H1 (cell line): ENCODE data around the gene YOD1. TPM values are rescaled to one million over a fixed set of nuclear protein-coding genes. Genes with fewer than 3 reads are reported as not detected.

ENCODE experiments used
- CTCF ChIA-PET: fragments of 300-600 bp; sonication (Branson Sonifier 250); formaldehyde crosslinking; loops from one replicate; lab custom pipeline; 2021; ENCODE audit not compliant: partially characterized antibody; lab: Charles Lee
- POLR2A ChIA-PET: fragments of 300-600 bp; sonication (Branson Sonifier 250); formaldehyde crosslinking; loops from one replicate; lab custom pipeline; 2021; ENCODE audit warnings: inconsistent platforms; ENCODE audit not compliant: partially characterized antibody; lab: Charles Lee
- DNase-seq, 2 experiments: peaks; one replicate each; pipeline versions ENCODE4 v3.0.0 to v3.0.0-alpha.2; 2010 to 2022; ENCODE audit warnings: low spot score in 2 of 2, low read depth in 1 of 2, mixed read lengths in 1 of 2
- FAIRE-seq: peaks from 2 replicates; lab custom pipeline; 2011; peaks lifted over from hg19 to GRCh38; lab: Jason Lieb, UNC
- H2AFZ ChIP-seq: 2 replicates; pipeline ENCODE4 v1.8.1; 2012; ENCODE audit warnings: low read length, inconsistent platforms
- H2AK5ac ChIP-seq: 2 replicates; pipeline ENCODE4 v1.6.1; 2013; ENCODE audit warnings: low read depth, low read length
- H2BK120ac ChIP-seq: replicated peaks from 2 replicates; pipeline ENCODE3; 2013; ENCODE audit warnings: low read depth, low read length, inconsistent platforms
- H2BK12ac ChIP-seq: 2 replicates; pipeline ENCODE4 v1.6.1; 2013; ENCODE audit warnings: low read depth, low read length
- H2BK15ac ChIP-seq: 2 replicates; pipeline ENCODE4 v1.6.1; 2013; ENCODE audit warnings: low read length
- H2BK20ac ChIP-seq: 2 replicates; pipeline ENCODE4 v1.6.1; 2013; ENCODE audit warnings: low read length
- H2BK5ac ChIP-seq: 2 replicates; pipeline ENCODE4 v1.6.1; 2013; ENCODE audit warnings: low read depth, low read length
- H3K14ac ChIP-seq: 2 replicates; pipeline ENCODE4 v1.6.1; 2013; ENCODE audit warnings: inconsistent platforms; ENCODE audit not compliant: insufficient read length
- H3K18ac ChIP-seq: 2 replicates; pipeline ENCODE4 v1.6.1; 2013; ENCODE audit warnings: low read length; ENCODE audit errors: extremely low read depth
- H3K23ac ChIP-seq: 2 replicates; pipeline ENCODE4 v1.6.1; 2013; ENCODE audit warnings: inconsistent platforms; ENCODE audit not compliant: insufficient read length
- H3K23me2 ChIP-seq: 2 replicates; pipeline ENCODE4 v1.6.1; 2013; ENCODE audit warnings: low read depth, low read length
- H3K27ac ChIP-seq: 2 replicates; pipeline ENCODE4 v1.6.1; 2011; ENCODE audit warnings: low read depth, low read length, inconsistent platforms
- H3K27me3 ChIP-seq, 4 experiments: replicated peaks in 1 of 4; 1 replicate in 1 of 4; 2 replicates in 3 of 4; pipeline versions ENCODE4 v1.6.1 to v1.8.1; 2011 to 2013; ENCODE audit warnings: low read length in 3 of 4, mild to moderate bottlenecking in 3 of 4, inconsistent platforms in 2 of 4, mixed read lengths in 2 of 4, moderate library complexity in 1 of 4; ENCODE audit not compliant: control insufficient read depth in 3 of 4, insufficient read depth in 3 of 4; ENCODE audit errors: extremely low read depth in 1 of 4
- H3K36me3 ChIP-seq, 4 experiments: 2 replicates each; pipeline versions ENCODE4 v1.6.1 to v1.8.1; 2011 to 2013; ENCODE audit warnings: mild to moderate bottlenecking in 4 of 4, low read length in 3 of 4, moderate library complexity in 2 of 4, control low read depth in 1 of 4, inconsistent platforms in 1 of 4; ENCODE audit not compliant: insufficient read depth in 4 of 4, control insufficient read depth in 2 of 4
- H3K4ac ChIP-seq: replicated peaks from 2 replicates; pipeline ENCODE3; 2013; ENCODE audit warnings: low read length, low read depth, mixed read lengths, inconsistent platforms; ENCODE audit not compliant: insufficient read length
- H3K4me1 ChIP-seq, 4 experiments: replicated peaks in 1 of 4; 1 replicate in 1 of 4; 2 replicates in 3 of 4; pipeline versions ENCODE4 v1.6.1 to v1.8.1; 2011 to 2013; ENCODE audit warnings: low read length in 3 of 4, inconsistent platforms in 2 of 4, mixed read lengths in 1 of 4; ENCODE audit not compliant: insufficient read depth in 4 of 4, control insufficient read depth in 3 of 4
- H3K4me2 ChIP-seq, 2 experiments: 2 replicates each; pipeline versions ENCODE4 v1.6.1 to v1.8.1; 2011 to 2013; ENCODE audit warnings: low read depth in 2 of 2, low read length in 2 of 2, control low read depth in 1 of 2, inconsistent platforms in 1 of 2, mild to moderate bottlenecking in 1 of 2; ENCODE audit not compliant: insufficient read depth in 1 of 2
- H3K4me3 ChIP-seq, 4 experiments: fragments of 200-600, 300-600 bp in 1 of 4; sonication (generic), shearing (Covaris generic), sonication (Bioruptor Twin) in 1 of 4; 2 replicates each; pipeline versions ENCODE4 v1.5.1 to v1.8.1; 2011 to 2016; ENCODE audit warnings: low read length in 4 of 4, low read depth in 3 of 4, control low read depth in 2 of 4, inconsistent platforms in 2 of 4, mild to moderate bottlenecking in 2 of 4, mixed read lengths in 1 of 4, moderate library complexity in 1 of 4; ENCODE audit not compliant: insufficient read depth in 2 of 4; ENCODE audit errors: extremely low read depth in 1 of 4
- H3K56ac ChIP-seq: replicated peaks from 2 replicates; pipeline ENCODE3; 2013; ENCODE audit warnings: low read depth, mild to moderate bottlenecking, mixed read lengths, low read length, inconsistent platforms; ENCODE audit not compliant: insufficient read length
- H3K79me1 ChIP-seq: 2 replicates; pipeline ENCODE4 v1.6.1; 2013; ENCODE audit warnings: low read depth, low read length, control low read depth
- H3K79me2 ChIP-seq, 2 experiments: 2 replicates each; pipeline versions ENCODE4 v1.6.1 to v1.8.1; 2012 to 2013; ENCODE audit warnings: low read length in 2 of 2, mild to moderate bottlenecking in 2 of 2, inconsistent platforms in 1 of 2; ENCODE audit not compliant: insufficient read depth in 2 of 2, control insufficient read depth in 1 of 2
- H3K9ac ChIP-seq, 4 experiments: replicated peaks in 1 of 4; 1 replicate in 1 of 4; 2 replicates in 3 of 4; pipeline versions ENCODE4 v1.6.1 to v1.8.1; 2011 to 2013; ENCODE audit warnings: low read depth in 3 of 4, low read length in 3 of 4, control low read depth in 2 of 4, mild to moderate bottlenecking in 2 of 4, moderate library complexity in 2 of 4, inconsistent platforms in 1 of 4; ENCODE audit errors: extremely low read depth in 1 of 4
- H3K9me3 ChIP-seq, 2 experiments: 2 replicates each; pipeline versions ENCODE4 v1.6.1 to v1.8.1; 2012 to 2013; ENCODE audit warnings: mild to moderate bottlenecking in 2 of 2, moderate library complexity in 2 of 2, control low read depth in 1 of 2, inconsistent platforms in 1 of 2, low read depth in 1 of 2, low read length in 1 of 2, mixed read lengths in 1 of 2; ENCODE audit not compliant: insufficient read depth in 2 of 2
- H4K20me1 ChIP-seq, 2 experiments: replicated peaks in 1 of 2; 2 replicates each; pipeline versions ENCODE3 to v1.8.1; 2011 to 2013; ENCODE audit warnings: inconsistent platforms in 2 of 2, low read length in 2 of 2, mild to moderate bottlenecking in 1 of 2; ENCODE audit not compliant: insufficient read depth in 2 of 2, control insufficient read depth in 1 of 2
- H4K5ac ChIP-seq: 2 replicates; pipeline ENCODE4 v1.6.1; 2013; ENCODE audit warnings: low read length, low read depth, mixed read lengths, inconsistent platforms; ENCODE audit not compliant: insufficient read length
- H4K8ac ChIP-seq: 2 replicates; pipeline ENCODE4 v1.8.0; 2013; ENCODE audit warnings: mild to moderate bottlenecking, moderate library complexity, low read length, inconsistent platforms; ENCODE audit not compliant: insufficient read depth; ENCODE audit errors: extremely low read depth
- H4K91ac ChIP-seq: replicated peaks from 2 replicates; pipeline ENCODE3; 2013; ENCODE audit warnings: low read length, mixed read lengths, inconsistent platforms; ENCODE audit not compliant: insufficient read length
- EP300 ChIP-seq, 2 experiments: IDR thresholded peaks; 1 replicate in 1 of 2; 2 replicates in 1 of 2; pipeline ENCODE4 v1.6.1; 2011 to 2012; ENCODE audit warnings: low read depth in 2 of 2, low read length in 2 of 2, mild to moderate bottlenecking in 2 of 2, borderline replicate concordance in 1 of 2, inconsistent platforms in 1 of 2, moderate library complexity in 1 of 2
- HDAC2 ChIP-seq, 2 experiments: fragments of 300-600 bp in 1 of 2; sonication (generic) in 1 of 2; IDR thresholded peaks; 2 replicates each; pipeline ENCODE4 v1.6.1; 2011 to 2012; ENCODE audit warnings: low read depth in 2 of 2, low read length in 2 of 2, mild to moderate bottlenecking in 2 of 2, moderate library complexity in 2 of 2, borderline replicate concordance in 1 of 2, inconsistent platforms in 1 of 2
- JUN ChIP-seq: IDR thresholded peaks from 2 replicates; pipeline ENCODE4 v1.6.1; 2011; ENCODE audit warnings: low read depth, mild to moderate bottlenecking, improper control_type of control experiment, low read length
- JUND ChIP-seq: IDR thresholded peaks from 2 replicates; pipeline ENCODE4 v1.6.1; 2011; ENCODE audit warnings: mild to moderate bottlenecking, improper control_type of control experiment, low read length
- RNF2 ChIP-seq: fragments of 200-900, 300-1000 bp; sonication (generic); IDR thresholded peaks from 2 replicates; pipeline ENCODE4 v1.7.1; 2016; ENCODE audit warnings: borderline replicate concordance, low read depth, mild to moderate bottlenecking, antibody characterized with exemption, low read length; ENCODE audit not compliant: poor library complexity, severe bottlenecking; ENCODE audit errors: missing control alignments
- SP4 ChIP-seq: IDR thresholded peaks from 2 replicates; pipeline ENCODE4 v1.6.1; 2012; ENCODE audit warnings: low read length, inconsistent platforms
- TAF1 ChIP-seq: IDR thresholded peaks from 2 replicates; pipeline ENCODE4 v1.6.1; 2011; ENCODE audit warnings: mild to moderate bottlenecking, low read depth, low read length
- TEAD4 ChIP-seq: IDR thresholded peaks from 2 replicates; pipeline ENCODE4 v1.6.1; 2012; ENCODE audit warnings: low read depth, low read length, inconsistent platforms, mixed read lengths
- WGBS, 2 experiments: shearing (Covaris generic) in 1 of 2; methylation state at CpG; one replicate each; pipeline versions ENCODE4 v1.1.6 to v1.1.7; 2013 to 2015; ENCODE audit warnings: low lambda C conversion rate in 2 of 2, mixed read lengths in 2 of 2, inconsistent platforms in 1 of 2, low coverage in 1 of 2, missing lambda C conversion rate in 1 of 2; ENCODE audit not compliant: insufficient replicate concordance in 2 of 2, insufficient coverage in 1 of 2, insufficient read length in 1 of 2; ENCODE audit errors: extremely low coverage in 1 of 2, missing lambda C conversion rate in 1 of 2; 5-methylcytosine and 5-hydroxymethylcytosine counted together
- polyA plus RNA-seq, 7 experiments: library from polyadenylated mRNA; depleted of rRNA in 3 of 7; stranded (reverse) in 5 of 7; unstranded in 2 of 7; fragments of >200 nt in 5 of 7; fragments of 200-250 nt in 2 of 7; gene quantifications; 1 replicate in 5 of 7; 2 replicates in 1 of 7; 4 replicates in 1 of 7; pipeline versions ENCODE4 v1.2.1 to v1.2.3, GENCODE V29; 2011 to 2013; ENCODE audit warnings: missing spikeins in 2 of 7, mixed read lengths in 2 of 7
- total RNA-seq: library from RNA; stranded (reverse); fragmentation: NEBNext Ultra II Directional; extraction: Animal tissue kit (Norgen Biotek cat#: 25700); gene quantifications from 2 replicates; pipeline ENCODE4 v1.2.1, GENCODE V29; 2021
- TF ChIP-seq, protein P1 (sequence below), 3 experiments: IDR thresholded peaks; 1 replicate in 2 of 3; 2 replicates in 1 of 3; pipeline versions ENCODE4 v1.5.1 to v1.6.1; 2011; ENCODE audit warnings: low read length in 3 of 3, mild to moderate bottlenecking in 3 of 3, inconsistent platforms in 2 of 3, low read depth in 1 of 3, moderate library complexity in 1 of 3; ENCODE audit not compliant: insufficient read depth in 1 of 3; ENCODE audit errors: control extremely low read depth in 1 of 3

The YOD1 gene
- total and polyA plus RNA-seq, 2 of the 8 experiments (the other 6 are each of a cell fraction or from before 2014, with no cell fraction given), result 1.9 to 11.8 TPM

DNA sequence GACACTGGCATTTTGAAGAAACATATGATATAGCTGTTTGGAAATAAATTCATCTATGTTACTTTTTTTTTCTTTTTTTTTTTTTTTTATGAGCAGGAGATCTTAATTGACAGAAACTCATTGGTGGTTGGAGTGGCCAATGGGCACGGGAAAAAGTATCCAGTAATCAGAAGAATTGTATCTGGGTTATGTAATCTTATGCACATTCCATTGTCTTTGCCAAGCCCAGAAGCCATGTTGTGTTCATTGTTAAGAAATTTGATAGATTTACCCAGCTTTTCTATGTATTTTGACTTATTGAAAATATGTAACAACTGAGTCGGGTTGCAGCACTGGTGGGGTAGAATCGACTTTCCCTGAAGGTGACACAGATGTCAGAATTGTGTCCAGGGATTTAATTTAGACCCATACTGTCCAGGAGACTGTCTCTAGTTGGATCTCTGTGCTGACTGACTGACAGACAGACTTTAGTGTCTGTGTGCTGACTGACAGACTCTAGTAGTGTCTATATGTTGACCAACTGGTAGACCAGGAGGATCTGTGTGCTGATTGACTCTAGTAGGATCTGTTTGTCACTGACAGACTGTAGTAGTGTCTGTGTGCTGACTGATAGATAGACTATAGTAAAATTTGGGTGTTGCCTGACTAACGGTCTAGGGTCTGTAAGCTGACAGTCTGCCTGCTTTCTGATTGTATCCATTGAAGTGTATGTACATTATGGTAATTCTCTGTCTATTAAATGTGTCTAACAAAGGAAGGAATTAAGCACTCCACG lies 25.4 kb upstream of the YOD1 start:
- ChIA-PET CTCF (interaction anchor here (0.6 to 1.7 kb wide), 11 partner anchors 8 to 416 kb away, joined by 3 to 11 read pairs (median 3); partner anchors contain the start of gene PFKFB2), POLR2A (no interaction called here)
- Histone ChIP-seq H3K23ac (no peak overlapping the region), H3K18ac (no peak overlapping the region), H3K9me3 (no peaks in the 10 kb centered on the region), H3K4me2 (no peak overlapping the region), H2AFZ (no peak overlapping the region), H4K20me1 (no peaks in the 10 kb centered on the region), H3K4ac (no peak overlapping the region), H2BK20ac (no peak overlapping the region), H3K79me2 (no peaks in the 10 kb centered on the region), H4K91ac (no peak overlapping the region), H3K79me1 (0 out of 2 replicates have a peak, but pooled peaks cover 2% of the 10 kb centered on the region), H3K4me3 (no peak overlapping the region), H2BK12ac (no peak overlapping the region), H3K14ac (no peak overlapping the region), H3K23me2 (no peaks in the 10 kb centered on the region), H2AK5ac (no peak overlapping the region), H3K4me1 (no peaks in the 10 kb centered on the region), H3K56ac (no peak overlapping the region), H3K27ac (no peak overlapping the region), H3K9ac (no peak overlapping the region), H3K27me3 (no peaks in the 10 kb centered on the region), H2BK5ac (no peak overlapping the region), H4K8ac (no peak overlapping the region), H2BK120ac (no peak overlapping the region), H2BK15ac (no peak overlapping the region), H3K36me3 (peaks cover 0 to 7% (median 4%) of the 10 kb centered on the region in 4 experiments; a peak in 5 of 8 replicates), H4K5ac (no peak overlapping the region)
- TF ChIP-seq RNF2 (no peak), JUN (no peak), HDAC2 (IDR thresholded peaks at IDR 0.05; ENCODE audit: borderline replicate concordance in 1 of 2, low read depth in 2 of 2, low read length in 2 of 2) (no peak), JUND (no peak), EP300 (IDR thresholded peaks at IDR 0.05; ENCODE audit: borderline replicate concordance in 1 of 2, low read depth in 2 of 2, low read length in 2 of 2) (no peak), TEAD4 (no peak), TAF1 (no peak), SP4 (no peak)
- TF ChIP-seq, protein P1, sequence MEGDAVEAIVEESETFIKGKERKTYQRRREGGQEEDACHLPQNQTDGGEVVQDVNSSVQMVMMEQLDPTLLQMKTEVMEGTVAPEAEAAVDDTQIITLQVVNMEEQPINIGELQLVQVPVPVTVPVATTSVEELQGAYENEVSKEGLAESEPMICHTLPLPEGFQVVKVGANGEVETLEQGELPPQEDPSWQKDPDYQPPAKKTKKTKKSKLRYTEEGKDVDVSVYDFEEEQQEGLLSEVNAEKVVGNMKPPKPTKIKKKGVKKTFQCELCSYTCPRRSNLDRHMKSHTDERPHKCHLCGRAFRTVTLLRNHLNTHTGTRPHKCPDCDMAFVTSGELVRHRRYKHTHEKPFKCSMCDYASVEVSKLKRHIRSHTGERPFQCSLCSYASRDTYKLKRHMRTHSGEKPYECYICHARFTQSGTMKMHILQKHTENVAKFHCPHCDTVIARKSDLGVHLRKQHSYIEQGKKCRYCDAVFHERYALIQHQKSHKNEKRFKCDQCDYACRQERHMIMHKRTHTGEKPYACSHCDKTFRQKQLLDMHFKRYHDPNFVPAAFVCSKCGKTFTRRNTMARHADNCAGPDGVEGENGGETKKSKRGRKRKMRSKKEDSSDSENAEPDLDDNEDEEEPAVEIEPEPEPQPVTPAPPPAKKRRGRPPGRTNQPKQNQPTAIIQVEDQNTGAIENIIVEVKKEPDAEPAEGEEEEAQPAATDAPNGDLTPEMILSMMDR (IDR thresholded peaks at IDR 0.05; ENCODE audit: control extremely low read depth in 1 of 3, insufficient read depth in 1 of 3, low read depth in 1 of 3, low read length in 3 of 3), result no peak
- DNase-seq (no peak), FAIRE-seq (no peak)
- 72% methylated on average over 5 of the region's 5 CpGs; no CpG with 5 or more reads in 1 of the 2 experiments for WGBS, 2 experiments
